GM23338 (cell line): ENCODE data around the gene SEMA4A. TPM values are rescaled to one million over a fixed set of nuclear protein-coding genes. Genes with fewer than 3 reads are reported as not detected.

Source experiments
- ATAC-seq: fragments of 200-7000 bp; cut with Tn5 transposase; 3 replicates; pipeline ENCODE4 v1.9.1; 2020
- DNase-seq: peaks from one replicate; pipeline ENCODE4 v3.0.0-alpha.2; 2015; ENCODE audit warnings: low spot score
- H2AFZ ChIP-seq: fragments of 200-600 bp; sonication (generic); 2 replicates; pipeline ENCODE4 v1.8.0; 2016; ENCODE audit warnings: antibody characterized with exemption, mild to moderate bottlenecking, moderate library complexity
- H3F3A ChIP-seq: fragments of 200-600 bp; sonication (generic); replicated peaks from 2 replicates; pipeline ENCODE4 v1.8.0; 2017; ENCODE audit warnings: antibody characterized with exemption, mixed run types, low read depth
- H3K27ac ChIP-seq: fragments of 200-600 bp; sonication (generic); 2 replicates; pipeline ENCODE4 v1.6.1; 2016; ENCODE audit warnings: low read depth
- H3K27me3 ChIP-seq: fragments of 200-600 bp; sonication (generic); 2 replicates; pipeline ENCODE4 v1.8.0; 2016; ENCODE audit warnings: mild to moderate bottlenecking, mixed run types, moderate library complexity; ENCODE audit not compliant: insufficient read depth
- H3K36me3 ChIP-seq: fragments of 200-600 bp; sonication (generic); 2 replicates; pipeline ENCODE4 v1.8.0; 2016; ENCODE audit warnings: mild to moderate bottlenecking; ENCODE audit not compliant: insufficient read depth
- H3K4me1 ChIP-seq: fragments of 200-600 bp; sonication (generic); 2 replicates; pipeline ENCODE4 v1.8.0; 2016; ENCODE audit warnings: mild to moderate bottlenecking, moderate library complexity; ENCODE audit not compliant: insufficient read depth
- H3K4me2 ChIP-seq: fragments of 200-600 bp; sonication (generic); 2 replicates; pipeline ENCODE4 v1.7.1; 2017; ENCODE audit warnings: mixed run types
- H3K4me3 ChIP-seq: fragments of 200-600 bp; sonication (generic); 2 replicates; pipeline ENCODE4 v1.6.1; 2016; ENCODE audit warnings: mixed run types
- H3K79me2 ChIP-seq: fragments of 200-600 bp; sonication (generic); replicated peaks from 2 replicates; pipeline ENCODE4 v1.8.0; 2017; ENCODE audit warnings: mild to moderate bottlenecking; ENCODE audit not compliant: insufficient read depth
- H3K9me2 ChIP-seq: fragments of 200-600 bp; sonication (generic); 2 replicates; pipeline ENCODE4 v1.8.0; 2017; ENCODE audit not compliant: insufficient read depth
- H4K20me1 ChIP-seq: fragments of 200-600 bp; sonication (generic); replicated peaks from 2 replicates; pipeline ENCODE4 v1.8.0; 2017; ENCODE audit warnings: mild to moderate bottlenecking; ENCODE audit not compliant: insufficient read depth
- H3K27ac Mint-ChIP-seq: 2 replicates; pipeline ENCODE4 v1.8.0; 2020; ENCODE audit warnings: inconsistent platforms, mild to moderate bottlenecking, moderate library complexity, mixed read lengths
- H3K27me3 Mint-ChIP-seq: 3 replicates; pipeline ENCODE4 v1.8.0; 2022; ENCODE audit warnings: low read depth, mild to moderate bottlenecking, moderate library complexity, mixed read lengths, inconsistent platforms; ENCODE audit not compliant: insufficient read depth, poor library complexity
- H3K36me3 Mint-ChIP-seq: 3 replicates; pipeline ENCODE4 v1.8.0; 2021; ENCODE audit warnings: low read depth, mild to moderate bottlenecking, inconsistent platforms, moderate library complexity, mixed read lengths
- H3K4me1 Mint-ChIP-seq: 3 replicates; pipeline ENCODE4 v1.8.0; 2020; ENCODE audit warnings: mild to moderate bottlenecking, inconsistent platforms, mixed read lengths
- H3K4me3 Mint-ChIP-seq: 3 replicates; pipeline ENCODE4 v1.8.0; 2021; ENCODE audit warnings: moderate library complexity, mild to moderate bottlenecking, inconsistent platforms, mixed read lengths
- H3K9me3 Mint-ChIP-seq: 3 replicates; pipeline ENCODE4 v1.8.0; 2020; ENCODE audit warnings: moderate library complexity, mild to moderate bottlenecking, inconsistent platforms, mixed read lengths
- CTCF ChIP-seq, 2 experiments: fragments of 200-600 bp in 1 of 2; sonication (generic) in 1 of 2; conservative IDR thresholded peaks; 2 replicates each; pipeline versions ENCODE4 v1.5.1 to v1.6.1; 2016 to 2017; ENCODE audit warnings: antibody characterized with exemption in 2 of 2, low read depth in 2 of 2, mild to moderate bottlenecking in 2 of 2, moderate library complexity in 1 of 2
- ETS1 ChIP-seq: IDR thresholded peaks from 2 replicates; pipeline ENCODE4 v1.6.1; 2016; ENCODE audit warnings: antibody characterized with exemption
- JUNB ChIP-seq: IDR thresholded peaks from one replicate; pipeline ENCODE4 v1.6.1; 2016; ENCODE audit warnings: antibody characterized with exemption; ENCODE audit not compliant: unreplicated experiment
- NANOG ChIP-seq: IDR thresholded peaks from 2 replicates; pipeline ENCODE4 v1.6.1; 2016; ENCODE audit warnings: antibody characterized with exemption, borderline replicate concordance
- STAT1 ChIP-seq: IDR thresholded peaks from one replicate; pipeline ENCODE4 v1.6.1; 2016; ENCODE audit warnings: antibody characterized with exemption; ENCODE audit not compliant: unreplicated experiment
- ZNF114 ChIP-seq: fragments of 250-450 bp; sonication (Bioruptor Pico); IDR thresholded peaks from 2 replicates; pipeline ENCODE4 v1.5.0; 2020; ENCODE audit warnings: mild to moderate bottlenecking, moderate library complexity
- ZNF331 ChIP-seq: fragments of 250-450 bp; sonication (Bioruptor Pico); IDR thresholded peaks from 2 replicates; pipeline ENCODE4 v1.5.0; 2020; ENCODE audit warnings: low read depth, mild to moderate bottlenecking, moderate library complexity
- polyA plus RNA-seq: library from polyadenylated mRNA; unstranded; fragments of >200 nt; fragmentation: Nextera tagmentation; extraction: Ambion mirVana; gene quantifications from 2 replicates; pipeline ENCODE4 v1.2.1, GENCODE V29; 2016
- total RNA-seq: library from RNA; depleted of rRNA; stranded (reverse); fragments of >200 nt; shearing (Covaris generic); gene quantifications from 2 replicates; pipeline ENCODE4 v1.2.3, GENCODE V29; 2014
- TF ChIP-seq, protein P1 (sequence below): fragments of 250-450 bp; sonication (Bioruptor Pico); IDR thresholded peaks from 2 replicates; pipeline ENCODE4 v1.5.0; 2020; ENCODE audit warnings: mild to moderate bottlenecking, moderate library complexity
- TF ChIP-seq, protein P2 (sequence below): IDR thresholded peaks from one replicate; pipeline ENCODE4 v1.6.1; 2018; ENCODE audit warnings: antibody characterized with exemption; ENCODE audit not compliant: unreplicated experiment

SEMA4A gene
- total and polyA plus RNA-seq, 2 experiments from 2014 or later, result 5.5 to 20.2 TPM

GRCh38 chr1:156145650-156146019, 7.8 kb upstream of the SEMA4A start:
- no peaks in the 10 kb centered on the region for H3K9me2 ChIP-seq
- TF ChIP-seq ZNF114 (no peak), ZNF331 (CRISPR knock-in tag) (no peak), CTCF (conservative IDR thresholded peaks at IDR 0.05; ENCODE audit: low read depth in 2 of 2) (no peak), NANOG (no peak), JUNB (no peak), ETS1 (no peak), STAT1 (no peak)
- TF ChIP-seq, protein P1, sequence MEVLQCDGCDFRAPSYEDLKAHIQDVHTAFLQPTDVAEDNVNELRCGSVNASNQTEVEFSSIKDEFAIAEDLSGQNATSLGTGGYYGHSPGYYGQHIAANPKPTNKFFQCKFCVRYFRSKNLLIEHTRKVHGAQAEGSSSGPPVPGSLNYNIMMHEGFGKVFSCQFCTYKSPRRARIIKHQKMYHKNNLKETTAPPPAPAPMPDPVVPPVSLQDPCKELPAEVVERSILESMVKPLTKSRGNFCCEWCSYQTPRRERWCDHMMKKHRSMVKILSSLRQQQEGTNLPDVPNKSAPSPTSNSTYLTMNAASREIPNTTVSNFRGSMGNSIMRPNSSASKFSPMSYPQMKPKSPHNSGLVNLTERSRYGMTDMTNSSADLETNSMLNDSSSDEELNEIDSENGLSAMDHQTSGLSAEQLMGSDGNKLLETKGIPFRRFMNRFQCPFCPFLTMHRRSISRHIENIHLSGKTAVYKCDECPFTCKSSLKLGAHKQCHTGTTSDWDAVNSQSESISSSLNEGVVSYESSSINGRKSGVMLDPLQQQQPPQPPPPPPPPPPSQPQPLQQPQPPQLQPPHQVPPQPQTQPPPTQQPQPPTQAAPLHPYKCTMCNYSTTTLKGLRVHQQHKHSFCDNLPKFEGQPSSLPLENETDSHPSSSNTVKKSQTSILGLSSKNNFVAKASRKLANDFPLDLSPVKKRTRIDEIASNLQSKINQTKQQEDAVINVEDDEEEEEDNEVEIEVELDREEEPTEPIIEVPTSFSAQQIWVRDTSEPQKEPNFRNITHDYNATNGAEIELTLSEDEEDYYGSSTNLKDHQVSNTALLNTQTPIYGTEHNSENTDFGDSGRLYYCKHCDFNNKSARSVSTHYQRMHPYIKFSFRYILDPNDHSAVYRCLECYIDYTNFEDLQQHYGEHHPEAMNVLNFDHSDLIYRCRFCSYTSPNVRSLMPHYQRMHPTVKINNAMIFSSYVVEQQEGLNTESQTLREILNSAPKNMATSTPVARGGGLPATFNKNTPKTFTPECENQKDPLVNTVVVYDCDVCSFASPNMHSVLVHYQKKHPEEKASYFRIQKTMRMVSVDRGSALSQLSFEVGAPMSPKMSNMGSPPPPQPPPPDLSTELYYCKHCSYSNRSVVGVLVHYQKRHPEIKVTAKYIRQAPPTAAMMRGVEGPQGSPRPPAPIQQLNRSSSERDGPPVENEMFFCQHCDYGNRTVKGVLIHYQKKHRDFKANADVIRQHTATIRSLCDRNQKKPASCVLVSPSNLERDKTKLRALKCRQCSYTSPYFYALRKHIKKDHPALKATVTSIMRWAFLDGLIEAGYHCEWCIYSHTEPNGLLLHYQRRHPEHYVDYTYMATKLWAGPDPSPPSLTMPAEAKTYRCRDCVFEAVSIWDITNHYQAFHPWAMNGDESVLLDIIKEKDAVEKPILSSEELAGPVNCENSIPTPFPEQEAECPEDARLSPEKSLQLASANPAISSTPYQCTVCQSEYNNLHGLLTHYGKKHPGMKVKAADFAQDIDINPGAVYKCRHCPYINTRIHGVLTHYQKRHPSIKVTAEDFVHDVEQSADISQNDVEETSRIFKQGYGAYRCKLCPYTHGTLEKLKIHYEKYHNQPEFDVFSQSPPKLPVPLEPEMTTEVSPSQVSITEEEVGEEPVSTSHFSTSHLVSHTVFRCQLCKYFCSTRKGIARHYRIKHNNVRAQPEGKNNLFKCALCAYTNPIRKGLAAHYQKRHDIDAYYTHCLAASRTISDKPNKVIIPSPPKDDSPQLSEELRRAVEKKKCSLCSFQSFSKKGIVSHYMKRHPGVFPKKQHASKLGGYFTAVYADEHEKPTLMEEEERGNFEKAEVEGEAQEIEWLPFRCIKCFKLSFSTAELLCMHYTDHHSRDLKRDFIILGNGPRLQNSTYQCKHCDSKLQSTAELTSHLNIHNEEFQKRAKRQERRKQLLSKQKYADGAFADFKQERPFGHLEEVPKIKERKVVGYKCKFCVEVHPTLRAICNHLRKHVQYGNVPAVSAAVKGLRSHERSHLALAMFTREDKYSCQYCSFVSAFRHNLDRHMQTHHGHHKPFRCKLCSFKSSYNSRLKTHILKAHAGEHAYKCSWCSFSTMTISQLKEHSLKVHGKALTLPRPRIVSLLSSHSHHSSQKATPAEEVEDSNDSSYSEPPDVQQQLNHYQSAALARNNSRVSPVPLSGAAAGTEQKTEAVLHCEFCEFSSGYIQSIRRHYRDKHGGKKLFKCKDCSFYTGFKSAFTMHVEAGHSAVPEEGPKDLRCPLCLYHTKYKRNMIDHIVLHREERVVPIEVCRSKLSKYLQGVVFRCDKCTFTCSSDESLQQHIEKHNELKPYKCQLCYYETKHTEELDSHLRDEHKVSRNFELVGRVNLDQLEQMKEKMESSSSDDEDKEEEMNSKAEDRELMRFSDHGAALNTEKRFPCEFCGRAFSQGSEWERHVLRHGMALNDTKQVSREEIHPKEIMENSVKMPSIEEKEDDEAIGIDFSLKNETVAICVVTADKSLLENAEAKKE (CRISPR knock-in tag), result no peak
- TF ChIP-seq, protein P2, sequence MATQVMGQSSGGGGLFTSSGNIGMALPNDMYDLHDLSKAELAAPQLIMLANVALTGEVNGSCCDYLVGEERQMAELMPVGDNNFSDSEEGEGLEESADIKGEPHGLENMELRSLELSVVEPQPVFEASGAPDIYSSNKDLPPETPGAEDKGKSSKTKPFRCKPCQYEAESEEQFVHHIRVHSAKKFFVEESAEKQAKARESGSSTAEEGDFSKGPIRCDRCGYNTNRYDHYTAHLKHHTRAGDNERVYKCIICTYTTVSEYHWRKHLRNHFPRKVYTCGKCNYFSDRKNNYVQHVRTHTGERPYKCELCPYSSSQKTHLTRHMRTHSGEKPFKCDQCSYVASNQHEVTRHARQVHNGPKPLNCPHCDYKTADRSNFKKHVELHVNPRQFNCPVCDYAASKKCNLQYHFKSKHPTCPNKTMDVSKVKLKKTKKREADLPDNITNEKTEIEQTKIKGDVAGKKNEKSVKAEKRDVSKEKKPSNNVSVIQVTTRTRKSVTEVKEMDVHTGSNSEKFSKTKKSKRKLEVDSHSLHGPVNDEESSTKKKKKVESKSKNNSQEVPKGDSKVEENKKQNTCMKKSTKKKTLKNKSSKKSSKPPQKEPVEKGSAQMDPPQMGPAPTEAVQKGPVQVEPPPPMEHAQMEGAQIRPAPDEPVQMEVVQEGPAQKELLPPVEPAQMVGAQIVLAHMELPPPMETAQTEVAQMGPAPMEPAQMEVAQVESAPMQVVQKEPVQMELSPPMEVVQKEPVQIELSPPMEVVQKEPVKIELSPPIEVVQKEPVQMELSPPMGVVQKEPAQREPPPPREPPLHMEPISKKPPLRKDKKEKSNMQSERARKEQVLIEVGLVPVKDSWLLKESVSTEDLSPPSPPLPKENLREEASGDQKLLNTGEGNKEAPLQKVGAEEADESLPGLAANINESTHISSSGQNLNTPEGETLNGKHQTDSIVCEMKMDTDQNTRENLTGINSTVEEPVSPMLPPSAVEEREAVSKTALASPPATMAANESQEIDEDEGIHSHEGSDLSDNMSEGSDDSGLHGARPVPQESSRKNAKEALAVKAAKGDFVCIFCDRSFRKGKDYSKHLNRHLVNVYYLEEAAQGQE, result no peak
- H3K27me3 ChIP-seq, result no peaks in the 10 kb centered on the region
- DNase-seq (no peak), ATAC-seq (no peak)
- H3K36me3 ChIP-seq, result no peaks in the 10 kb centered on the region
- Mint-ChIP-seq H3K27ac (no peak overlapping the region; the same call in 1 of the 2 replicates), H3K9me3 (no peaks in the 10 kb centered on the region), H3K4me1 (peaks cover 53% of the 10 kb centered on the region), H3K36me3 (no peaks in the 10 kb centered on the region), H3K27me3 (peaks cover 19% of the 10 kb centered on the region), H3K4me3 (peak overlapping the region; percentile 64; the same call in 1 of the 3 replicates)
- peak overlapping the region; percentile 44; the same call in 1 of the 2 replicates for H3K4me2 ChIP-seq
- no peak overlapping the region for H3K27ac ChIP-seq
- H3F3A ChIP-seq, result peaks cover 7% of the 10 kb centered on the region
- H3K79me2 ChIP-seq, result no peaks in the 10 kb centered on the region
- peaks cover 52% of the 10 kb centered on the region for H3K4me1 ChIP-seq
- H4K20me1 ChIP-seq, result no peaks in the 10 kb centered on the region
- H2AFZ ChIP-seq, result no peak overlapping the region
- H3K4me3 ChIP-seq, result no peak overlapping the region
